ENCODE measurements around the gene CCDC27.
A peak's percentile ranks its signal among the peaks of the same experiment; 100 is the strongest.

DNA sequence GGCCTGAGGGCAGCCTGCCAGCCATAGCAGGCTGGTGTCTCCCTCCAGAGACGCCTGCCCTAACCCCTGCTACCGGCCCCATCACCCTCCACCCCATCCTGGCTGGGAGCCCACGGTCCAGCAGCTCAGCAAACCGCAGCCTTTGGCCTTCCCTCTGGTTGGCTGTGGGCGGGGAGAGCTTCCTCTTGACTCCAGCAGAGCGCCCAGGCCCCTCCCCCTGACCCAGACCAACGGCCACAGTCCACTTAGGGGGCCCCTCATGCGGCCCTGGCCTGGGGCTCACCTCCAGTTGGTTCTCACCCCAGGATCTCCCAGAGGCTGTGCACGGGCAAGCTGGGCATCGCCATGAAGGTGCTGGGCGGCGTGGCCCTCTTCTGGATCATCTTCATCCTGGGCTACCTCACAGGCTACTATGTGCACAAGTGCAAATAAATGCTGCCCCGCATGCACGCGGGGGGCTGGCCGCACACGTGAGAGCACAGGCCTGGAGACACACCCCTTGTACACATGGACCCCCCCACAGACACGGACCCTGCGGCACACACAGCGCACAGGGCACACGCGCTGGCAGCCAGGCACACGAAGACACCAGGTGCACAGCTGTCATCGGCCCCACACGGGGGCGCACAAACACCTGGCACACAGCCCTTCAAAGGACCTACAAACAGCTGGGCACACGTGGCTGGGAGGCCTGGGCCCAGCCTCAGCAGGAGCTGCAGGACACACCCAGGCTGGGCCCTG, 23.4 kb downstream of the CCDC27 start:
- TF ChIP-seq, protein P1, sequence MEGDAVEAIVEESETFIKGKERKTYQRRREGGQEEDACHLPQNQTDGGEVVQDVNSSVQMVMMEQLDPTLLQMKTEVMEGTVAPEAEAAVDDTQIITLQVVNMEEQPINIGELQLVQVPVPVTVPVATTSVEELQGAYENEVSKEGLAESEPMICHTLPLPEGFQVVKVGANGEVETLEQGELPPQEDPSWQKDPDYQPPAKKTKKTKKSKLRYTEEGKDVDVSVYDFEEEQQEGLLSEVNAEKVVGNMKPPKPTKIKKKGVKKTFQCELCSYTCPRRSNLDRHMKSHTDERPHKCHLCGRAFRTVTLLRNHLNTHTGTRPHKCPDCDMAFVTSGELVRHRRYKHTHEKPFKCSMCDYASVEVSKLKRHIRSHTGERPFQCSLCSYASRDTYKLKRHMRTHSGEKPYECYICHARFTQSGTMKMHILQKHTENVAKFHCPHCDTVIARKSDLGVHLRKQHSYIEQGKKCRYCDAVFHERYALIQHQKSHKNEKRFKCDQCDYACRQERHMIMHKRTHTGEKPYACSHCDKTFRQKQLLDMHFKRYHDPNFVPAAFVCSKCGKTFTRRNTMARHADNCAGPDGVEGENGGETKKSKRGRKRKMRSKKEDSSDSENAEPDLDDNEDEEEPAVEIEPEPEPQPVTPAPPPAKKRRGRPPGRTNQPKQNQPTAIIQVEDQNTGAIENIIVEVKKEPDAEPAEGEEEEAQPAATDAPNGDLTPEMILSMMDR (conservative IDR thresholded peaks at IDR 0.05; ENCODE audit: low read depth, low read length), result peak; percentile 74
- TF ChIP-seq EZH2phosphoT487 (IDR thresholded peaks at IDR 0.05; ENCODE audit: borderline replicate concordance, low read length), result no peak
